Measurements from ENCODE around the gene KIF5B.

KIF5B gene

DNA sequence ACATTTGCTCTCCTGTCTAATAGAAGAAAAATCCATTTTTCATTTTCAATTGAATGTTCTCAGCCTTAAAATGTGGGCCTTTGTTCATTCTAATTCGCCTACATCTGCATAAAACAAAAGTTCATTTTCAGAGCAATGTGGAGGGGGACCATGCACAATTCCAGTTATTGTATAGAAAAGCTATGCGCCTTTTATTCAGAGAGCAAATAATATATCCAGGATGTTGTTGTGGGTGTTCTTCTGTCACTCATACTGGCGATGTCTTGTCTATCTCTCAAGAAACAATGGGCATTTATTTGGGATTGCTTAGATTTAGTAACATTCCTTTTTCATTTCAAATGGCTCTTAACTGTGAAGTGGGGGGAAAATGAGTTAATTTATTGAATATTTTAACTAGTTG, 56.4 kb downstream of the KIF5B start:
- Histone ChIP-seq H4K20me1 (ENCODE audit: insufficient read depth, low read length, poor library complexity, severe bottlenecking) (no peaks in the 10 kb centered on the region), H3K4me1 (ENCODE audit: insufficient read depth, low read length, poor library complexity, severe bottlenecking) (no peaks in the 10 kb centered on the region), H3K4me2 (ENCODE audit: low read depth, low read length, poor library complexity, severe bottlenecking) (no peak overlapping the region), H3K27me3 (ENCODE audit: insufficient read depth, low read length, poor library complexity, severe bottlenecking) (no peaks in the 10 kb centered on the region), H3F3A (ENCODE audit: low read depth) (no peaks in the 10 kb centered on the region), H3K36me3 (ENCODE audit: insufficient read depth, low read length) (no peaks in the 10 kb centered on the region), H3K4me3 (ENCODE audit: low read length, poor library complexity, severe bottlenecking) (no peak overlapping the region), H3K9me2 (replicated peaks; ENCODE audit: low read depth, low read length) (no peaks in the 10 kb centered on the region), H3K9me3 (ENCODE audit: insufficient read depth, low read depth, low read length) (no peaks in the 10 kb centered on the region), H3K9ac (ENCODE audit: low read depth, low read length, poor library complexity, severe bottlenecking) (no peak overlapping the region), H2AFZ (ENCODE audit: low read length) (no peak overlapping the region), H3K79me2 (ENCODE audit: insufficient read depth, low read length) (no peaks in the 10 kb centered on the region)
- TF ChIP-seq EZH2phosphoT487 (IDR thresholded peaks at IDR 0.05; ENCODE audit: borderline replicate concordance): no peak
- TF ChIP-seq CTCF (conservative IDR thresholded peaks at IDR 0.05; ENCODE audit: low read length): no peak

DNA sequence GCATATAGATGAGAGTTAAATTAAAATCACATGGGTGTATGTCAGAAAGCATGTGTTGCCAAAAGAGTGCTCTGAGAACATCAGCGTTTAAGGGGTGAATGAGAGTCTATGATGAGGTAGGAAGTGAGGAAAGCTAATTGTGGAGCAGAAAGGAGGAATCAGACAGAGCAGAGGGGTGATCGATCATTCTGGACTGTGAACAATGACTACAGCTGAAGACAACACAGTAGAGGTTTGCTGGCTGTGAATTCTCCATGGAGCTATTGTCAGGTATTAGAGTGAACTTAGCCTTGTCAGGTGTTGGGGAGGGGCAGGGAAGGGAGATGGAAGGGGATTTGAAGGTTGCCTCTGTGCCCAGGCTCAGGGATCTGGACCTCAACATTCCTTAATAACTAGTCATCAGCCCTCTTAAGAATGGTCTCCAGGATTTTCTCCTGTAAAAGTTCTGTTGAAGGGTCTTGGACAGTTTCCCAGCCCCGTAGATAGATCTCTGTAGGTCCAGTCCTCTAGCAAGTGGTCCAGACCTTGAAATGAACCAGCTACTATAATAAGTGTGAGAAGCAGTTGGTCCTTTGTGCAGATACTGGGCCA, 57.1 kb downstream of the KIF5B start:
- TF ChIP-seq EZH2phosphoT487 (IDR thresholded peaks at IDR 0.05; ENCODE audit: borderline replicate concordance) (no peak), CTCF (conservative IDR thresholded peaks at IDR 0.05; ENCODE audit: low read length) (no peak)
- Histone ChIP-seq H3K9ac (ENCODE audit: low read depth, low read length, poor library complexity, severe bottlenecking) (no peak overlapping the region), H3K4me2 (ENCODE audit: low read depth, low read length, poor library complexity, severe bottlenecking) (no peak overlapping the region)

DNA sequence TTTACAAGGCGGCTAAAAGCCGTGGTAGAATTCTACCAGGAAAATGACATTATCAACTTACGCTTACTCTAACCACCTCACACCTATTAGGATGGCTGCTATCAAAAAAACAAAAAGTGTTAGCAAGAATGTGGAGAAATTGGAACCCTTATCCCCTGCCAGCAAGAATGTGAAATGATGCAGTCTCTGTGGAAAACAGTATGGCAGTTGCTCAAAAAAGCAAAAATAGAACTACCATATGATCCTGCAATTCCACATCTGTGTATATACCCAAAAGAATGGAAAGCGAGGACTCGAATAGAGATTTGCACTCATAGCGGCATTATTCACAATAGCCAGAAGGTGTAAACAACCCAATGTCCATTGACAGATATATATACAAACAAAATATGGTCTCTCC, 61.3 kb downstream of the KIF5B start:
- H3K9me2 ChIP-seq (replicated peaks; ENCODE audit: low read depth, low read length): no peaks in the 10 kb centered on the region
- H3K27me3 ChIP-seq (ENCODE audit: insufficient read depth, low read length, poor library complexity, severe bottlenecking): no peaks in the 10 kb centered on the region
- no peak overlapping the region for H3K4me3 ChIP-seq (ENCODE audit: low read length, poor library complexity, severe bottlenecking)
- no peaks in the 10 kb centered on the region for H3K79me2 ChIP-seq (ENCODE audit: insufficient read depth, low read length)
- H4K20me1 ChIP-seq (ENCODE audit: insufficient read depth, low read length, poor library complexity, severe bottlenecking): no peaks in the 10 kb centered on the region
- H2AFZ ChIP-seq (ENCODE audit: low read length): no peak overlapping the region
- no peaks in the 10 kb centered on the region for H3K36me3 ChIP-seq (ENCODE audit: insufficient read depth, low read length)
- no peak for TF ChIP-seq CTCF (conservative IDR thresholded peaks at IDR 0.05; ENCODE audit: low read length)
- TF ChIP-seq EZH2phosphoT487 (IDR thresholded peaks at IDR 0.05; ENCODE audit: borderline replicate concordance): no peak
- no peaks in the 10 kb centered on the region for H3K4me1 ChIP-seq (ENCODE audit: insufficient read depth, low read length, poor library complexity, severe bottlenecking)
- no peak overlapping the region for H3K9ac ChIP-seq (ENCODE audit: low read depth, low read length, poor library complexity, severe bottlenecking)
- H3F3A ChIP-seq (ENCODE audit: low read depth): no peaks in the 10 kb centered on the region
- H3K9me3 ChIP-seq (ENCODE audit: insufficient read depth, low read depth, low read length): no peaks in the 10 kb centered on the region
- no peak overlapping the region for H3K4me2 ChIP-seq (ENCODE audit: low read depth, low read length, poor library complexity, severe bottlenecking)

More for the DNA sequence above, 57.1 kb downstream of the KIF5B start:
- Histone ChIP-seq H3K36me3 (ENCODE audit: insufficient read depth, low read length) (no peaks in the 10 kb centered on the region), H4K20me1 (ENCODE audit: insufficient read depth, low read length, poor library complexity, severe bottlenecking) (no peaks in the 10 kb centered on the region), H3K79me2 (ENCODE audit: insufficient read depth, low read length) (no peaks in the 10 kb centered on the region), H3K4me1 (ENCODE audit: insufficient read depth, low read length, poor library complexity, severe bottlenecking) (no peaks in the 10 kb centered on the region), H3K9me3 (ENCODE audit: insufficient read depth, low read depth, low read length) (no peaks in the 10 kb centered on the region), H3K9me2 (replicated peaks; ENCODE audit: low read depth, low read length) (no peaks in the 10 kb centered on the region), H2AFZ (ENCODE audit: low read length) (no peak overlapping the region), H3F3A (ENCODE audit: low read depth) (no peaks in the 10 kb centered on the region), H3K4me3 (ENCODE audit: low read length, poor library complexity, severe bottlenecking) (no peak overlapping the region), H3K27me3 (ENCODE audit: insufficient read depth, low read length, poor library complexity, severe bottlenecking) (no peaks in the 10 kb centered on the region)
